ENCODE data around the gene GTF3A.

Gene GTF3A

GRCh38 chr13:27396252-27396846 is 28.1 kb upstream of the GTF3A start:
- no peak for TF ChIP-seq GATA2 (IDR thresholded peaks at IDR 0.05; ENCODE audit: low read depth, low read length)
- no peak for TF ChIP-seq GATA3 (IDR thresholded peaks at IDR 0.05; ENCODE audit: low read depth, low read length)

GRCh38 chr13:27398360-27398759 is 26.1 kb upstream of the GTF3A start:
- no peak for TF ChIP-seq GATA3 (IDR thresholded peaks at IDR 0.05; ENCODE audit: low read depth, low read length)
- TF ChIP-seq GATA2 (IDR thresholded peaks at IDR 0.05; ENCODE audit: low read depth, low read length): no peak

GRCh38 chr13:27401210-27401609 is 23.2 kb upstream of the GTF3A start:
- TF ChIP-seq GATA2 (IDR thresholded peaks at IDR 0.05; ENCODE audit: low read depth, low read length) (no peak), GATA3 (IDR thresholded peaks at IDR 0.05; ENCODE audit: low read depth, low read length) (no peak)

- no peak for TF ChIP-seq GATA2 (IDR thresholded peaks at IDR 0.05; ENCODE audit: low read depth, low read length)
- no peak for TF ChIP-seq GATA3 (IDR thresholded peaks at IDR 0.05; ENCODE audit: low read depth, low read length)
Measured at GRCh38 chr13:27403203-27403678, 21.2 kb upstream of the GTF3A start.

GRCh38 chr13:27403727-27404385 is 20.6 kb upstream of the GTF3A start:
- TF ChIP-seq GATA3 (IDR thresholded peaks at IDR 0.05; ENCODE audit: low read depth, low read length): no peak
- TF ChIP-seq GATA2 (IDR thresholded peaks at IDR 0.05; ENCODE audit: low read depth, low read length): no peak

GRCh38 chr13:27404680-27405079 is 19.7 kb upstream of the GTF3A start:
- TF ChIP-seq GATA2 (IDR thresholded peaks at IDR 0.05; ENCODE audit: low read depth, low read length): no peak
- TF ChIP-seq GATA3 (IDR thresholded peaks at IDR 0.05; ENCODE audit: low read depth, low read length): no peak

GRCh38 chr13:27405546-27406134 is 18.8 kb upstream of the GTF3A start:
- no peak for TF ChIP-seq GATA3 (IDR thresholded peaks at IDR 0.05; ENCODE audit: low read depth, low read length)
- no peak for TF ChIP-seq GATA2 (IDR thresholded peaks at IDR 0.05; ENCODE audit: low read depth, low read length)

- TF ChIP-seq GATA2 (IDR thresholded peaks at IDR 0.05; ENCODE audit: low read depth, low read length) (no peak), GATA3 (IDR thresholded peaks at IDR 0.05; ENCODE audit: low read depth, low read length) (no peak)
Measured at GRCh38 chr13:27406178-27406939, 18.1 kb upstream of the GTF3A start.

GRCh38 chr13:27408074-27408473 is 16.3 kb upstream of the GTF3A start:
- TF ChIP-seq GATA2 (IDR thresholded peaks at IDR 0.05; ENCODE audit: low read depth, low read length) (no peak), GATA3 (IDR thresholded peaks at IDR 0.05; ENCODE audit: low read depth, low read length) (no peak)

GRCh38 chr13:27409013-27409412 is 15.4 kb upstream of the GTF3A start:
- TF ChIP-seq GATA2 (IDR thresholded peaks at IDR 0.05; ENCODE audit: low read depth, low read length) (no peak), GATA3 (IDR thresholded peaks at IDR 0.05; ENCODE audit: low read depth, low read length) (no peak)

GRCh38 chr13:27411341-27411740 is 13.1 kb upstream of the GTF3A start:
- no peak for TF ChIP-seq GATA2 (IDR thresholded peaks at IDR 0.05; ENCODE audit: low read depth, low read length)
- TF ChIP-seq GATA3 (IDR thresholded peaks at IDR 0.05; ENCODE audit: low read depth, low read length): no peak

GRCh38 chr13:27415116-27415515 is 9.3 kb upstream of the GTF3A start:
- TF ChIP-seq GATA2 (IDR thresholded peaks at IDR 0.05; ENCODE audit: low read depth, low read length) (no peak), GATA3 (IDR thresholded peaks at IDR 0.05; ENCODE audit: low read depth, low read length) (no peak)

- TF ChIP-seq GATA2 (IDR thresholded peaks at IDR 0.05; ENCODE audit: low read depth, low read length): no peak
- TF ChIP-seq GATA3 (IDR thresholded peaks at IDR 0.05; ENCODE audit: low read depth, low read length): no peak
Measured at GRCh38 chr13:27419328-27419727, 5.1 kb upstream of the GTF3A start.

Data from SH-SY5Y (cell line).